Activated naive CD4-positive, alpha-beta T cell (primary cell): ENCODE results near the gene NEK3.
"Not testable (repeated sequence)": the region's sequence is repeated elsewhere in the genome, so short reads cannot be mapped to it uniquely, and the experiment has no call there.

Experiments used
- DNase-seq, 4 experiments: peaks; one replicate each; lab custom pipeline; 2025; lab: John Stamatoyannopoulos, UW

The NEK3 gene

DNA sequence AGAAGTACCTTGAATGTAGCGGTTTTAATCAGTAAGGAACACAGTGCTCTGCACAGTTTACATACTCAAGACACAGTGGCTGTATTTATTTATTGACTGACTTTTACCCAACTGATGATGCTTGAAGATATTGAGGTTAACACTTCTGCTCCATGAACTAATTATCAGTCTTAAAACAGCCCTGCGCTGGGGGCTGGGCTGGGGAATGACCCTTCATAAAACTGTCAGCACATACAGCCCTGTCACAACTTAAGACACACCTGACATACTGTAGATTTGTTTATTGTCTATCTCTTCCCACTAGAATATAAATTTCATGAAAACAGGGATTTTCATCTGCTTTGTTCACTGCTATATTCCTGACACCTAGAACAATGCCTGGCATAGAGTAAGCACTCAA, 41.3 kb downstream of the NEK3 start:
- DNase-seq = no peak

DNA sequence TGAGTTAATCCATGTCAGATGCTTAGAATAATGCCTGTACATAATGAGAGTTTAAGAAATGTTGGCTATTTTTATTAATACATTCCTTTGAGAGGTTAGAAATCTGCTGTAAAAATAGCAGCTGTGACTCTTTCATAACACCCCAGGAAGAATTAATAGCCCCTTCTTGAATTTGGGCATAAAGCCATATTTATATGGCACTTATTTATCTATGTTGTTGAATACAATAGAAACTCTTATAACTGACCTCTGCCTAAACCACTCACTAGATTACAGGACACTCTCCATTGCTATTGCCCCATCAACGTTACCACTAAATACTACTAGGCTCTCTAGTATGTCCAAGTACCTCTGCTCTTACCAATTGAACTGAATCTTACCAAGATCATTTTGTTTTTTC, 46.8 kb downstream of the NEK3 start:
- no peak for DNase-seq

GRCh38 chr13:52109116-52109670, 50.2 kb downstream of the NEK3 start:
- DNase-seq = no peak

GRCh38 chr13:52105841-52106240, 53.6 kb downstream of the NEK3 start:
- DNase-seq = no peak

DNA sequence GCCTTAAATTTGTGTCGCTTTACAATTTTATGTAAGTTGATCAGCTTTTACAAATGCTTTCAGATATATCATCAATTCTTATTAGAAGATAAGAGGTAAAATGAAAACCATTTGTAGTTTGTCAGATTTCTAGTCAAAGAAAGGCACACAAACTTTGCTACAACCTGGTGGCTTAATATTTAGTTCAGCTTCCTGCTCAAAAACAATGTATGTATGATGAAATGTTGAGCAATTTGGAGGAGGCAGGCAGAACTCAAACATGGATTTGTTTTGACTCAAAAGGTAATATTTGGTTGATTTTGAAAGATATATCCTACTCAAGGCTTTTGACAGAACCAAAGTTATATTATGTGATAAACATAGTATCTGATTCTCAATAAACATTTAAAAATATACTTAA, 54.8 kb downstream of the NEK3 start:
- no peak for DNase-seq

DNA sequence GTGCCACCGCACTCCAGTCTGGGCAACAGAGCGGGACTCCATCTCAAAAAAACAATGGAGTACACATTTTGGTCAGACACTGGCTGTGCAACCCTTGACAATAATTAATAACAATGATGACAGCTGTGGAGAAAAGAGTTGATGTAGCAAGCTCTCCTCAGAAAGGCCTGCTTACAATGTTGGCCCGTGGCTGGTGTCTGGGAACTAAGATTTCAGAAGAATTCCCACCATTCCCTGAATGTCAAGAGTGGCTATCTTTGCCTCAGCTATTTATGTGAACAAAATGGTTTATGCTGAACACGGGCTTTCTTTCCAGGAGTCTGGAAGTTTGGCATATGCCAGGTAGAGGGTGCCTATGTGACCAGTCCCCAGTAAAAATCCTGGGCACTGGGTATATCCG, 56.0 kb downstream of the NEK3 start:
- DNase-seq = no peak

GRCh38 chr13:52102423-52102822, 57.0 kb downstream of the NEK3 start:
- DNase-seq = not testable (repeated sequence)

DNA sequence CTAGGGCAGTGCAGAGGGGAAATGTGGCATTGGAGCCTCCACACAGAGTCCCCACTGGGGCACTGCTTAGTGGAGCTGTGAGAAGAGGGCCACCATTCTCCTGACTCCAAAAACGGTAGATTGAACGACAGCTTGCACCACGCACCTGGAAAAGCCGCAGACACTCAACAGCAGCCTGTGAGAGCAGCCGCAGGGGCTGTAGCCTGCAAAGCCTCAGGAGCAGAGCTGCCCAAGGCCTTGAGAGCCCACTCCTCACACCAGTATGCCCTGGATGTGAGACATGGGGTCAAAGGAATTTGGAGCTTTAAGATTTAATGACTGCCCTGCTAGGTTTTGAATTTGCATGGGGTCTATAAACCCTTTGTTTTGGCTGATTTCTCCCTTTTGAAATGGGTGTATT, 62.2 kb downstream of the NEK3 start:
- no peak for DNase-seq

DNA sequence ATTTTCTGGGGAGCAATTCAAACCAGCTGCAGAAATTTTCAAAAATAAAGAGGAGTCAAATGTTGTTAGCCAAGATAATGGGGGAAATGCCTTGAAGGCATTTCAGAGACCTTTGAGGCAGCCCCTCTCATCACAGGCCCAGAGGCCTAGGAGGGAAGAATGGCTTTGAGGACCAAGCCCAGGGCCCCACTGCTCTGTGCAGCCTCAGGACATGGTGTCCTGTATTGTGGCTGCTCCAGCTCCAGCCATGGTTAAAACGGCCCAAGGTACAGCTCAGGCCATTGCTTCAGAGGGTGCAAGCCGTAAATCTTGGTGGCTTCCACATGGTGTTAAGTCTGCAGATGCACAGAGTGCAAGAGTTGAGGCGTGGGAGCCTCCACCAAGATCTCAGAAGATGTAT, 62.6 kb downstream of the NEK3 start:
- no peak for DNase-seq

GRCh38 chr13:52096062-52096461, 63.3 kb downstream of the NEK3 start:
- DNase-seq = no peak

DNA sequence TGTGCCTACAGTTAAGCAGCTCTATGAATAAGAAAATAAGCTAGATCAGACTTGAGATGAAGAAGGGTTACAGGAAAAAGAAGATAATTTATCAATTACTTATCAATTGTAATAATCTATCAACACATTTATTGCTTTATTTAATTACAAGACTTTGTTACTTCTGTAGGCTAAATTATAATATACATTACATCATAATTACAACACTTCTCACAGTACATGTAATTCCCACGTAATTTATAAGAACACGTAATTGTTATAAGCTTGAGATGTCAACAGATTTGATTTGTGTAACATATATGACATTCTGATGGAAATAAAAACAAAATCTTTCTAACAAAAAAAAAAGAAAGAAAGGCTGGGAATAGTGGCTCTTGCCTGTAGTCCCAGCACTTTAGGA, 67.3 kb downstream of the NEK3 start:
- no peak for DNase-seq

GRCh38 chr13:52091473-52091872, 67.9 kb downstream of the NEK3 start:
- no peak for DNase-seq

DNA sequence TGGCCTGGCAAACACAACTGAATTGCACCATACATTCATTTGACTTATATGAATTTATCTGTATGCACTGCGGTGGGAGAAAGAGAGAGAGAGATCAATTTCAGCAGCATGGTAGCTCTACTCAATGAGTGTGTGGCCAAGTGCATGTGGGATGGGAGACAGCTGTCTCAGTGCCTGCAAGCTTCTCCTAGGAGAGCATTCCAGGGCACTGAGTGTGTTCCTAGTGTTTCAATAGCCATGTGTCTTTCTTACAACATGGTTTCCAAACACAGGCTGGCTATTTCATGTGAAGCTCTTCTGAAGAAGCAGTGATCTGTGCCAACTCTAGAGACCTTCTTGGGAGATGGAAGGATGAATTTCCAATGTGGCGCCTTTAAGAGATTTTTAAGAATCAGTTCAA, 74.0 kb downstream of the NEK3 start:
- DNase-seq = no peak

DNA sequence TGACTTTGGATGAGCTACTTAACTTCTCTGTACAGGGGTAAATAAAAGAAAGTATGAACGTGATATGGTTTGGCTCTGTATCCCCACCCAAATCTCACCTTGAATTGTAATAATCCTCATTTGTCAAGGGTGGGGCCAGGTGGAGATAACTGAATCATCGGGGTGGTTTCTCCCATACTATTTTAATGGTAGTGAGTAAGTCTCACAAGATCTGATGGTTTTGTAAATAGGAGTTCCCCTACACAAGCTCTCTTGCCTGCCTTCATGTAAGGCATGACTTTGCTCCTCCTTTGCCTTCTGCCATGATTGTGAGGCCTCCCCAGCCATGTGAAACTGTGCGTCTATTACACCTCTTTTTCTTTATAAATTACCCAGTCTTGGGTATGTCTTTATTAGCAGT, 74.4 kb downstream of the NEK3 start:
- not testable (repeated sequence) for DNase-seq
